ENCODE measurements around the gene DOK5.

DOK5 gene

GRCh38 chr20:54654450-54654849 lies 179.1 kb downstream of the DOK5 start:
- no peak for TF ChIP-seq CTCF (IDR thresholded peaks at IDR 0.05; ENCODE audit: insufficient read depth, low read depth, low read length, missing control alignments)
- H3K4me3 ChIP-seq (ENCODE audit: low read depth, low read length), result no peak overlapping the region
- DNase-seq (ENCODE audit: low read depth), result no peak

- no peak for DNase-seq (ENCODE audit: low read depth)
- TF ChIP-seq CTCF (IDR thresholded peaks at IDR 0.05; ENCODE audit: insufficient read depth, low read depth, low read length, missing control alignments), result no peak
- no peak overlapping the region for H3K4me3 ChIP-seq (ENCODE audit: low read depth, low read length)
Observed at GRCh38 chr20:54657268-54657826, 182.0 kb downstream of the DOK5 start.

GRCh38 chr20:54658525-54658924 lies 183.1 kb downstream of the DOK5 start:
- DNase-seq (ENCODE audit: low read depth), result no peak
- TF ChIP-seq CTCF (IDR thresholded peaks at IDR 0.05; ENCODE audit: insufficient read depth, low read depth, low read length, missing control alignments), result no peak
- H3K4me3 ChIP-seq (ENCODE audit: low read depth, low read length), result no peak overlapping the region

GRCh38 chr20:54661265-54661664 lies 185.9 kb downstream of the DOK5 start:
- no peak overlapping the region for H3K4me3 ChIP-seq (ENCODE audit: low read depth, low read length)
- no peak for DNase-seq (ENCODE audit: low read depth)
- no peak for TF ChIP-seq CTCF (IDR thresholded peaks at IDR 0.05; ENCODE audit: insufficient read depth, low read depth, low read length, missing control alignments)

GRCh38 chr20:54661880-54662465 lies 186.6 kb downstream of the DOK5 start:
- H3K4me3 ChIP-seq (ENCODE audit: low read depth, low read length), result no peak overlapping the region

GRCh38 chr20:54665812-54666211 lies 190.4 kb downstream of the DOK5 start:
- H3K4me3 ChIP-seq (ENCODE audit: low read depth, low read length), result no peak overlapping the region
- peak; percentile 33 for DNase-seq (ENCODE audit: low read depth)
- no peak for TF ChIP-seq CTCF (IDR thresholded peaks at IDR 0.05; ENCODE audit: insufficient read depth, low read depth, low read length, missing control alignments)

More at GRCh38 chr20:54661880-54662465, 186.6 kb downstream of the DOK5 start:
- no peak for DNase-seq (ENCODE audit: low read depth)
- no peak for TF ChIP-seq CTCF (IDR thresholded peaks at IDR 0.05; ENCODE audit: insufficient read depth, low read depth, low read length, missing control alignments)
